HEK293T (cell line): ENCODE results near the gene ADAMTSL4.

Source experiments
- ARNT ChIP-seq: fragments of 450-650 bp; IDR thresholded peaks from 2 replicates; pipeline ENCODE4 v1.6.1; 2017; ENCODE audit warnings: mild to moderate bottlenecking
- FOXA1 ChIP-seq: fragments of 450-650 bp; IDR thresholded peaks from 2 replicates; pipeline ENCODE4 v1.6.1; 2016; ENCODE audit warnings: mild to moderate bottlenecking
- FOXK2 ChIP-seq: fragments of 450-650 bp; IDR thresholded peaks from 2 replicates; pipeline ENCODE4 v1.6.1; 2016; ENCODE audit warnings: mild to moderate bottlenecking
- FOXM1 ChIP-seq: fragments of 450-650 bp; IDR thresholded peaks from 2 replicates; pipeline ENCODE4 v1.6.1; 2017; ENCODE audit warnings: mild to moderate bottlenecking, borderline replicate concordance
- HDGF ChIP-seq: fragments of 450-650 bp; IDR thresholded peaks from 2 replicates; pipeline ENCODE4 v1.6.1; 2017; ENCODE audit warnings: antibody characterized with exemption, borderline replicate concordance
- LEF1 ChIP-seq: fragments of 450-650 bp; IDR thresholded peaks from 2 replicates; pipeline ENCODE4 v1.6.1; 2017; ENCODE audit warnings: mild to moderate bottlenecking, borderline replicate concordance
- NFRKB ChIP-seq: fragments of 450-650 bp; IDR thresholded peaks from 2 replicates; pipeline ENCODE4 v1.6.1; 2016; ENCODE audit warnings: mild to moderate bottlenecking, moderate library complexity
- SP1 ChIP-seq: fragments of 450-650 bp; IDR thresholded peaks from 2 replicates; pipeline ENCODE4 v1.6.1; 2017
- SUZ12 ChIP-seq: fragments of 450-650 bp; IDR thresholded peaks from 2 replicates; pipeline ENCODE4 v1.6.1; 2016; ENCODE audit warnings: mild to moderate bottlenecking

- no peak for TF ChIP-seq FOXK2
- TF ChIP-seq FOXM1 = no peak
- TF ChIP-seq FOXA1 = no peak
- no peak for TF ChIP-seq SUZ12
- no peak for TF ChIP-seq ARNT
- TF ChIP-seq LEF1 = no peak
- TF ChIP-seq SP1 = no peak
- TF ChIP-seq NFRKB = no peak
- TF ChIP-seq HDGF = no peak
Observed at GRCh38 chr1:150557065-150557600, 7.9 kb downstream of the ADAMTSL4 start.
